Activated CD8-positive, alpha-beta memory T cell treated with anti-CD3 and anti-CD28 coated beads, Interleukin-2, amount 10 ng/mL, durations not matched to agents 7 days and 5 days (primary cell): ENCODE data around the gene CSTB. TPM values are rescaled to one million over a fixed set of nuclear protein-coding genes. Genes with fewer than 3 reads are reported as not detected.

ENCODE experiments used
- ATAC-seq: fragments of 150-1000 bp; cut with Tn5 transposase; one replicate; pipeline ENCODE4 v1.10.0; 2021; ENCODE audit warnings: moderate library complexity
- CTCF ChIA-PET: fragments of 350-600 bp; sonication (Branson Sonifier 250); formaldehyde crosslinking; loops from one replicate; lab custom pipeline; 2021; ENCODE audit warnings: antibody characterized with exemption; lab: Charles Lee
- DNase-seq: peaks from one replicate; pipeline ENCODE4 v3.0.0-alpha.2; 2020
- H3K27ac Mint-ChIP-seq: one replicate; pipeline ENCODE4 v1.8.0; 2021; ENCODE audit warnings: mild to moderate bottlenecking, mixed read lengths
- H3K27me3 Mint-ChIP-seq: one replicate; pipeline ENCODE4 v1.8.0; 2021; ENCODE audit warnings: mixed read lengths
- H3K36me3 Mint-ChIP-seq: one replicate; pipeline ENCODE4 v1.8.0; 2021; ENCODE audit warnings: mild to moderate bottlenecking, mixed read lengths
- H3K4me1 Mint-ChIP-seq: one replicate; pipeline ENCODE4 v1.8.0; 2021; ENCODE audit warnings: mixed read lengths
- H3K4me3 Mint-ChIP-seq: one replicate; pipeline ENCODE4 v1.8.0; 2021; ENCODE audit warnings: mild to moderate bottlenecking, moderate library complexity, mixed read lengths
- H3K9me3 Mint-ChIP-seq: one replicate; pipeline ENCODE4 v1.8.0; 2022; ENCODE audit warnings: low read depth, mixed read lengths
- total RNA-seq, 2 experiments: library from RNA; stranded (reverse); gene quantifications; one replicate each; pipeline ENCODE4 v1.2.3, GENCODE V29; 2021

Gene CSTB
- total RNA-seq, 2 experiments from 2014 or later: 44.2 to 47.4 TPM

DNA sequence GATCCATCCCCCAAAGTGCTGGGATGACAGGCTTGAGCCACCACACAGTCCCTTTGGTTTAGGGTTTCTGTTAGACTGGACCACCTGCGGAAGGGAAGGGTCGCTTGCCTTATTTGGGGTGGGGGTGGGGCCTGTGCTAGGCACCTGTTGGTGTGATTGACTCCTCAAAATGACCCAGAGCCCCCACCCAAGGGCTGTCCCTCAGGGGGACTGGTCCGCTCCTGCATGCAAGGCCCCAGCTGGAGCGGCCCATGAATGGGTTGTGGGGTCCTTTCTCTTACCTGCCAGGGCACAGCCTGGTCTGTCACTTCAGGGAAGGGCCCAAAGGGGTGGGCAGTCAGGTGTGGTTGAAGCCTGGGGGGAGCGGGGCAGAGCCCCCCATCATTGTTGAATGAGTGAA is 1.8 kb upstream of the CSTB start:
- DNase-seq: no peak
- peaks cover 60% of the 10 kb centered on the region for H3K4me1 Mint-ChIP-seq
- H3K9me3 Mint-ChIP-seq: no peaks in the 10 kb centered on the region
- ATAC-seq: no peak
- no peaks in the 10 kb centered on the region for H3K27me3 Mint-ChIP-seq
- CTCF ChIA-PET: interaction anchor here (1.1 kb wide), 1 partner anchor 11 kb away, joined by 6 read pairs; the partner anchor contains the start of gene RRP1
- H3K27ac Mint-ChIP-seq: peak overlapping the region; percentile 97
- peaks cover 14% of the 10 kb centered on the region for H3K36me3 Mint-ChIP-seq
- H3K4me3 Mint-ChIP-seq: peak overlapping the region; percentile 61

DNA sequence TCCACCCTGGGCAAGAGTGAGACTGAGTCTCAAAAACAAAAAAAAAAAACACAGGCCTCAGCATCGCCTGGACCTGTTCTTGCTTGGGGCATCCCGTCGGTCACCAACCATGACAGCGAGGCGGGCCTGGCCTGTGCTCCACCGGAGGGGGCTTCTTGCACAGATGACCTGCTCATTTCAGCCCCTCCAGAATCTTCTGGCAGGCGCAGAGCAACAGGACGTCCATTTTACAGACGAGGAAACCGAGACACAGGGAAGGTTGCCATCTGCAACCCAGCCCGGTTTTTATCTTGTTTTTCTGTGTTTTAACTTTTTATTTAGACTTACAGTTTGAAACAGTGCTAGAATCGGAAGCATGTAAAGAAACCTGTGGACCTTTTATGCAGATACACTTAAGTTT is 918 bp downstream of the CSTB start:
- peak overlapping the region; percentile 88 for H3K4me3 Mint-ChIP-seq
- peaks cover 19% of the 10 kb centered on the region for H3K36me3 Mint-ChIP-seq
- H3K27me3 Mint-ChIP-seq: no peaks in the 10 kb centered on the region
- H3K27ac Mint-ChIP-seq: peak overlapping the region; percentile 67
- H3K9me3 Mint-ChIP-seq: no peaks in the 10 kb centered on the region
- DNase-seq: no peak
- ATAC-seq: no peak
- CTCF ChIA-PET: no interaction called here
- H3K4me1 Mint-ChIP-seq: peaks cover 46% of the 10 kb centered on the region

- peaks cover 19% of the 10 kb centered on the region for H3K36me3 Mint-ChIP-seq
- H3K9me3 Mint-ChIP-seq: no peaks in the 10 kb centered on the region
- H3K27ac Mint-ChIP-seq: no peak overlapping the region
- no peak for ATAC-seq
- no peak for DNase-seq
- CTCF ChIA-PET: interaction anchor here (2.5 kb wide), 1 partner anchor 45 kb away, joined by 5 read pairs; no protein-coding TSS in a partner anchor
- peaks cover 39% of the 10 kb centered on the region for H3K4me1 Mint-ChIP-seq
- H3K27me3 Mint-ChIP-seq: no peaks in the 10 kb centered on the region
- peak overlapping the region; percentile 2 for H3K4me3 Mint-ChIP-seq
Observed at GRCh38 chr21:43774163-43774562, 1.9 kb downstream of the CSTB start.

GRCh38 chr21:43772425-43772821 is 3.7 kb downstream of the CSTB start:
- H3K4me3 Mint-ChIP-seq: no peak overlapping the region
- H3K36me3 Mint-ChIP-seq: peaks cover 19% of the 10 kb centered on the region
- CTCF ChIA-PET: interaction anchor here (1.6 to 2.5 kb wide), 2 partner anchors 17 to 43 kb away, joined by 4 to 5 read pairs; partner anchors contain the start of gene RRP1
- no peaks in the 10 kb centered on the region for H3K9me3 Mint-ChIP-seq
- no peak overlapping the region for H3K27ac Mint-ChIP-seq
- H3K4me1 Mint-ChIP-seq: peaks cover 22% of the 10 kb centered on the region
- DNase-seq: no peak
- ATAC-seq: no peak
- no peaks in the 10 kb centered on the region for H3K27me3 Mint-ChIP-seq

- Mint-ChIP-seq H3K9me3 (no peaks in the 10 kb centered on the region), H3K27ac (no peak overlapping the region), H3K27me3 (no peaks in the 10 kb centered on the region), H3K4me1 (peaks cover 21% of the 10 kb centered on the region), H3K36me3 (peaks cover 19% of the 10 kb centered on the region), H3K4me3 (no peak overlapping the region)
- CTCF ChIA-PET: interaction anchor here (1.6 to 2.5 kb wide), 2 partner anchors 18 to 43 kb away, joined by 4 to 5 read pairs; partner anchors contain the start of gene RRP1
- DNase-seq (no peak), ATAC-seq (no peak)
Observed at GRCh38 chr21:43771698-43772424, 4.2 kb downstream of the CSTB start.

DNA sequence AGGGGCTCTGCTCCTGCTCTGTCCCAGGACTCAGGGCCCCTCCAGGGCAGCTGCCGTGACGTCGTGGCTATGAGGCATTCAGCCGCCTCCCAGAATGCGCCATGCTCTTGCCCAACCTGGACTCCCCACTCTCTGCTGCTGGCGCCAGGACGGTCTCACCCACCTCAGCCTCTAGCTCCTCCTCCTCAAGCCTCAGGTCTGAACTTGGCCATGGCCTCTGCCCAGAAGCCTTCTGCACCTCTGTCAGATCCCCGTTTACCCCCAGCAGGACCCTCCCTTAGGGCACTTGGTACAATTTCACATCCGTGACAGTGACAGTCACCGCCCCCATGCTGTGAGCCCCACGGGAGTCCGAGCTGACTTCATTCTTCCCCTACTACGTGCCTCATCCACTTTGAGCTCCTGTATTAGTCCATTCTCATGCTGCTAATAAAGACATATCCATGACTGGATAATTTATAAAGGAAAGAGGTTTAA is 4.9 kb downstream of the CSTB start:
- H3K27ac Mint-ChIP-seq: no peak overlapping the region
- H3K9me3 Mint-ChIP-seq: no peaks in the 10 kb centered on the region
- H3K4me1 Mint-ChIP-seq: peaks cover 21% of the 10 kb centered on the region
- DNase-seq: no peak
- no peaks in the 10 kb centered on the region for H3K27me3 Mint-ChIP-seq
- H3K4me3 Mint-ChIP-seq: no peak overlapping the region
- ATAC-seq: no peak
- CTCF ChIA-PET: no interaction called here
- H3K36me3 Mint-ChIP-seq: peaks cover 19% of the 10 kb centered on the region

- Mint-ChIP-seq H3K27me3 (no peaks in the 10 kb centered on the region), H3K4me1 (peaks cover 15% of the 10 kb centered on the region), H3K9me3 (no peaks in the 10 kb centered on the region), H3K4me3 (no peak overlapping the region), H3K36me3 (peaks cover 19% of the 10 kb centered on the region), H3K27ac (no peak overlapping the region)
- DNase-seq (no peak), ATAC-seq (no peak)
- CTCF ChIA-PET: interaction anchor here (0.7 kb wide), 1 partner anchor 18 kb away, joined by 3 read pairs; no protein-coding TSS in a partner anchor
Observed at GRCh38 chr21:43770066-43770655, 5.9 kb downstream of the CSTB start.

GRCh38 chr21:43769325-43769958 is 6.7 kb downstream of the CSTB start:
- no peaks in the 10 kb centered on the region for H3K27me3 Mint-ChIP-seq
- peaks cover 9% of the 10 kb centered on the region for H3K4me1 Mint-ChIP-seq
- H3K36me3 Mint-ChIP-seq: peaks cover 16% of the 10 kb centered on the region
- DNase-seq (no peak), ATAC-seq (no peak)
- H3K27ac Mint-ChIP-seq: no peak overlapping the region
- H3K9me3 Mint-ChIP-seq: no peaks in the 10 kb centered on the region
- CTCF ChIA-PET: interaction anchor here (0.7 to 1.3 kb wide), 2 partner anchors 19 to 41 kb away, joined by 3 read pairs; no protein-coding TSS in a partner anchor
- H3K4me3 Mint-ChIP-seq: no peak overlapping the region

DNA sequence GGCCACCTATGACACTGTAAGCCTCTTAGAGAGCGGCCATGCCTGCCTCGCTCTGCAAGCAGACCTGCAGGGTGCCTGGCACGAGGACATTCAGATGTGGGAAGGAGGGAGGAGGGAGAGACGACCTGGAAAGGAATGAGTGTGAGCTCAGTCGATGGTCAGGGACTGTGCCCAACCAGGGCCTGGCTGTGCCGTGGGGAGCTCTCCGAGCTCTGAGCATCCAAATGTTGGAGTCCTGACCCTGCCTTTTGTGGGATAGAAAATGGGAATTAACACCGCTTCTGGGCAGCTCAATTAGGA is 7.3 kb downstream of the CSTB start:
- no peak overlapping the region for H3K4me3 Mint-ChIP-seq
- H3K27me3 Mint-ChIP-seq: no peaks in the 10 kb centered on the region
- H3K27ac Mint-ChIP-seq: no peak overlapping the region
- ATAC-seq (no peak), DNase-seq (no peak)
- CTCF ChIA-PET: interaction anchor here (1.3 kb wide), 1 partner anchor 40 kb away, joined by 3 read pairs; no protein-coding TSS in a partner anchor
- H3K36me3 Mint-ChIP-seq: peaks cover 13% of the 10 kb centered on the region
- H3K9me3 Mint-ChIP-seq: no peaks in the 10 kb centered on the region
- H3K4me1 Mint-ChIP-seq: peaks cover 4% of the 10 kb centered on the region

GRCh38 chr21:43767984-43768867 is 7.9 kb downstream of the CSTB start:
- DNase-seq (no peak), ATAC-seq (no peak)
- CTCF ChIA-PET: interaction anchor here (1.3 kb wide), 1 partner anchor 40 kb away, joined by 3 read pairs; no protein-coding TSS in a partner anchor
- Mint-ChIP-seq H3K27me3 (no peaks in the 10 kb centered on the region), H3K9me3 (no peaks in the 10 kb centered on the region), H3K4me3 (no peak overlapping the region), H3K36me3 (peaks cover 7% of the 10 kb centered on the region), H3K27ac (no peak overlapping the region), H3K4me1 (peaks cover 4% of the 10 kb centered on the region)

DNA sequence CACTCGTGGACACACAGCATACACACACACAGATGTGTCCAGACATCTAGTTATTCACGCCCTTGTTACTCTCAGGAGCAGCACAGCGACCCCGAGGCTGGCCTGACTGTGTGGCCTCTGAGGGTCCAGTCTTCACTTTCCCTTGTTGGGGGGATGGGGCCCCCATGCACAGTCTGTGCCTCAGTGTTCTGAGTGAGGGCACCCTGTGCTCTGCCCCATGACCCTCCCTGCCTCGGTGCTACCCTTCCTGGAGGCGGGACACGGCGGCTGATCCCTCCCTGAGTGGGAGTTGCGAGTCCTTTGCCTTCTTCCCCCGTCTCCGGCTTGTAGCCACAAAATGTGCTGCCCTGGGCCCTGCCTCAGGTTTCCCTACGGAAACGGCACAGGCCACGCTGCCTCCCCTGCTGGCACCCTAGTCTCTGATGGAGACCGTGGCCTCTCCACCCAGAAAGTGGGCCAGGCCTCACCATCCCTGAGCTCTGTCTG is 8.6 kb downstream of the CSTB start:
- ATAC-seq: peak; percentile 24
- CTCF ChIA-PET: no interaction called here

DNA sequence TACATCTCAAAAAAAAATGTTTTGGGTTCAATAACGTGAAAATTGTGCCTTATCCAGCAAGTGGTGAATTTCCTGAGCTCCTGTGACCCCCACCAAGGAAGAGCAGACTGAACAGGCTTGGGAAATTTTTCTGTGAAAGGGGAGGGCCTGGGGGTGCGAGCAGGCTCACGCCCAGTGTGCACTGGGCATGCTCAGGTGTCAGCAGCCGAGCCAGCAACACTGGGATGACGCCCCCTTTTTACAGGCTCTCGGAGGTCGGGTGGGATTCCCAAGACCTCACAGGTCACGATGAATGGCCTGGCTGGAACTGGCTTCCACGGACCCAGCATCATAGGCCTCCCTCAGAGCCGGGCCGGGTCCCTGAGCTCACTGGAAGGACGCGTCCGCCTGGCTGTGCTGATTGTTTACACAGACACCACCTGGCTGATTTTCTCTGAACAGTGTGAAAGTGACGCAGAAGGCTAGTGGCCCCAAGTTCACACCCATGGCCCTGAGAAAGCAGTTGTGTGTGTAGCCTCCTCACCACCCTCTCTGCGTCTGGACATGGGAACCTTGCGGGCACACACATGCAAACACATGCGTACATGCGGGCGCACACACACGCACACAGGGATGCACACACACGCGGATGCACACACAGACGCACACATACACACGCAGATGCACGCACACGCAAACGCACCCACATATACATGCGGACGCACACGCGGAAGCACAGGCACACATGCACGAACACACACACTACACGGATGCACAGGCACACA is 9.2 kb downstream of the CSTB start:
- DNase-seq (no peak), ATAC-seq (no peak)
- H3K4me3 Mint-ChIP-seq: no peak overlapping the region
- peaks cover 4% of the 10 kb centered on the region for H3K4me1 Mint-ChIP-seq
- peaks cover 4% of the 10 kb centered on the region for H3K36me3 Mint-ChIP-seq
- H3K9me3 Mint-ChIP-seq: no peaks in the 10 kb centered on the region
- CTCF ChIA-PET: no interaction called here
- H3K27me3 Mint-ChIP-seq: no peaks in the 10 kb centered on the region
- H3K27ac Mint-ChIP-seq: no peak overlapping the region

More for the DNA sequence above, 8.6 kb downstream of the CSTB start:
- H3K27ac Mint-ChIP-seq: no peak overlapping the region
- no peaks in the 10 kb centered on the region for H3K27me3 Mint-ChIP-seq
- no peak for DNase-seq
- H3K9me3 Mint-ChIP-seq: no peaks in the 10 kb centered on the region
- peaks cover 4% of the 10 kb centered on the region for H3K4me1 Mint-ChIP-seq
- no peak overlapping the region for H3K4me3 Mint-ChIP-seq
- H3K36me3 Mint-ChIP-seq: peaks cover 4% of the 10 kb centered on the region
